H1 (cell line): ENCODE measurements around the gene NRBF2. TPM values are rescaled to one million over a fixed set of nuclear protein-coding genes. Genes with fewer than 3 reads are reported as not detected.

Experiments used
- CTCF ChIA-PET: fragments of 300-600 bp; sonication (Branson Sonifier 250); formaldehyde crosslinking; loops from one replicate; lab custom pipeline; 2021; ENCODE audit not compliant: partially characterized antibody; lab: Charles Lee
- POLR2A ChIA-PET: fragments of 300-600 bp; sonication (Branson Sonifier 250); formaldehyde crosslinking; loops from one replicate; lab custom pipeline; 2021; ENCODE audit warnings: inconsistent platforms; ENCODE audit not compliant: partially characterized antibody; lab: Charles Lee
- DNase-seq, 2 experiments: peaks; one replicate each; pipeline versions ENCODE4 v3.0.0 to v3.0.0-alpha.2; 2010 to 2022; ENCODE audit warnings: low spot score in 2 of 2, low read depth in 1 of 2, mixed read lengths in 1 of 2
- FAIRE-seq: peaks from 2 replicates; lab custom pipeline; 2011; peaks lifted over from hg19 to GRCh38; lab: Jason Lieb, UNC
- H2AFZ ChIP-seq: 2 replicates; pipeline ENCODE4 v1.8.1; 2012; ENCODE audit warnings: low read length, inconsistent platforms
- H2AK5ac ChIP-seq: 2 replicates; pipeline ENCODE4 v1.6.1; 2013; ENCODE audit warnings: low read depth, low read length
- H2BK120ac ChIP-seq: replicated peaks from 2 replicates; pipeline ENCODE3; 2013; ENCODE audit warnings: low read depth, low read length, inconsistent platforms
- H2BK12ac ChIP-seq: 2 replicates; pipeline ENCODE4 v1.6.1; 2013; ENCODE audit warnings: low read depth, low read length
- H2BK15ac ChIP-seq: 2 replicates; pipeline ENCODE4 v1.6.1; 2013; ENCODE audit warnings: low read length
- H2BK20ac ChIP-seq: 2 replicates; pipeline ENCODE4 v1.6.1; 2013; ENCODE audit warnings: low read length
- H2BK5ac ChIP-seq: 2 replicates; pipeline ENCODE4 v1.6.1; 2013; ENCODE audit warnings: low read depth, low read length
- H3K14ac ChIP-seq: 2 replicates; pipeline ENCODE4 v1.6.1; 2013; ENCODE audit warnings: inconsistent platforms; ENCODE audit not compliant: insufficient read length
- H3K18ac ChIP-seq: 2 replicates; pipeline ENCODE4 v1.6.1; 2013; ENCODE audit warnings: low read length; ENCODE audit errors: extremely low read depth
- H3K23ac ChIP-seq: 2 replicates; pipeline ENCODE4 v1.6.1; 2013; ENCODE audit warnings: inconsistent platforms; ENCODE audit not compliant: insufficient read length
- H3K23me2 ChIP-seq: 2 replicates; pipeline ENCODE4 v1.6.1; 2013; ENCODE audit warnings: low read depth, low read length
- H3K27ac ChIP-seq: 2 replicates; pipeline ENCODE4 v1.6.1; 2011; ENCODE audit warnings: low read depth, low read length, inconsistent platforms
- H3K27me3 ChIP-seq, 4 experiments: replicated peaks in 1 of 4; 1 replicate in 1 of 4; 2 replicates in 3 of 4; pipeline versions ENCODE4 v1.6.1 to v1.8.1; 2011 to 2013; ENCODE audit warnings: low read length in 3 of 4, mild to moderate bottlenecking in 3 of 4, inconsistent platforms in 2 of 4, mixed read lengths in 2 of 4, moderate library complexity in 1 of 4; ENCODE audit not compliant: control insufficient read depth in 3 of 4, insufficient read depth in 3 of 4; ENCODE audit errors: extremely low read depth in 1 of 4
- H3K36me3 ChIP-seq, 4 experiments: 2 replicates each; pipeline versions ENCODE4 v1.6.1 to v1.8.1; 2011 to 2013; ENCODE audit warnings: mild to moderate bottlenecking in 4 of 4, low read length in 3 of 4, moderate library complexity in 2 of 4, control low read depth in 1 of 4, inconsistent platforms in 1 of 4; ENCODE audit not compliant: insufficient read depth in 4 of 4, control insufficient read depth in 2 of 4
- H3K4ac ChIP-seq: replicated peaks from 2 replicates; pipeline ENCODE3; 2013; ENCODE audit warnings: low read length, low read depth, mixed read lengths, inconsistent platforms; ENCODE audit not compliant: insufficient read length
- H3K4me1 ChIP-seq, 4 experiments: replicated peaks in 1 of 4; 1 replicate in 1 of 4; 2 replicates in 3 of 4; pipeline versions ENCODE4 v1.6.1 to v1.8.1; 2011 to 2013; ENCODE audit warnings: low read length in 3 of 4, inconsistent platforms in 2 of 4, mixed read lengths in 1 of 4; ENCODE audit not compliant: insufficient read depth in 4 of 4, control insufficient read depth in 3 of 4
- H3K4me2 ChIP-seq, 2 experiments: 2 replicates each; pipeline versions ENCODE4 v1.6.1 to v1.8.1; 2011 to 2013; ENCODE audit warnings: low read depth in 2 of 2, low read length in 2 of 2, control low read depth in 1 of 2, inconsistent platforms in 1 of 2, mild to moderate bottlenecking in 1 of 2; ENCODE audit not compliant: insufficient read depth in 1 of 2
- H3K4me3 ChIP-seq, 4 experiments: fragments of 200-600, 300-600 bp in 1 of 4; sonication (generic), shearing (Covaris generic), sonication (Bioruptor Twin) in 1 of 4; 2 replicates each; pipeline versions ENCODE4 v1.5.1 to v1.8.1; 2011 to 2016; ENCODE audit warnings: low read length in 4 of 4, low read depth in 3 of 4, control low read depth in 2 of 4, inconsistent platforms in 2 of 4, mild to moderate bottlenecking in 2 of 4, mixed read lengths in 1 of 4, moderate library complexity in 1 of 4; ENCODE audit not compliant: insufficient read depth in 2 of 4; ENCODE audit errors: extremely low read depth in 1 of 4
- H3K56ac ChIP-seq: replicated peaks from 2 replicates; pipeline ENCODE3; 2013; ENCODE audit warnings: low read depth, mild to moderate bottlenecking, mixed read lengths, low read length, inconsistent platforms; ENCODE audit not compliant: insufficient read length
- H3K79me1 ChIP-seq: 2 replicates; pipeline ENCODE4 v1.6.1; 2013; ENCODE audit warnings: low read depth, low read length, control low read depth
- H3K79me2 ChIP-seq, 2 experiments: 2 replicates each; pipeline versions ENCODE4 v1.6.1 to v1.8.1; 2012 to 2013; ENCODE audit warnings: low read length in 2 of 2, mild to moderate bottlenecking in 2 of 2, inconsistent platforms in 1 of 2; ENCODE audit not compliant: insufficient read depth in 2 of 2, control insufficient read depth in 1 of 2
- H3K9ac ChIP-seq, 4 experiments: replicated peaks in 1 of 4; 1 replicate in 1 of 4; 2 replicates in 3 of 4; pipeline versions ENCODE4 v1.6.1 to v1.8.1; 2011 to 2013; ENCODE audit warnings: low read depth in 3 of 4, low read length in 3 of 4, control low read depth in 2 of 4, mild to moderate bottlenecking in 2 of 4, moderate library complexity in 2 of 4, inconsistent platforms in 1 of 4; ENCODE audit errors: extremely low read depth in 1 of 4
- H3K9me3 ChIP-seq, 2 experiments: 2 replicates each; pipeline versions ENCODE4 v1.6.1 to v1.8.1; 2012 to 2013; ENCODE audit warnings: mild to moderate bottlenecking in 2 of 2, moderate library complexity in 2 of 2, control low read depth in 1 of 2, inconsistent platforms in 1 of 2, low read depth in 1 of 2, low read length in 1 of 2, mixed read lengths in 1 of 2; ENCODE audit not compliant: insufficient read depth in 2 of 2
- H4K20me1 ChIP-seq, 2 experiments: replicated peaks in 1 of 2; 2 replicates each; pipeline versions ENCODE3 to v1.8.1; 2011 to 2013; ENCODE audit warnings: inconsistent platforms in 2 of 2, low read length in 2 of 2, mild to moderate bottlenecking in 1 of 2; ENCODE audit not compliant: insufficient read depth in 2 of 2, control insufficient read depth in 1 of 2
- H4K5ac ChIP-seq: 2 replicates; pipeline ENCODE4 v1.6.1; 2013; ENCODE audit warnings: low read length, low read depth, mixed read lengths, inconsistent platforms; ENCODE audit not compliant: insufficient read length
- H4K8ac ChIP-seq: 2 replicates; pipeline ENCODE4 v1.8.0; 2013; ENCODE audit warnings: mild to moderate bottlenecking, moderate library complexity, low read length, inconsistent platforms; ENCODE audit not compliant: insufficient read depth; ENCODE audit errors: extremely low read depth
- H4K91ac ChIP-seq: replicated peaks from 2 replicates; pipeline ENCODE3; 2013; ENCODE audit warnings: low read length, mixed read lengths, inconsistent platforms; ENCODE audit not compliant: insufficient read length
- CBX5 ChIP-seq: fragments of 300-800, 300-1000 bp; sonication (generic); IDR thresholded peaks from 2 replicates; pipeline ENCODE4 v1.7.1; 2016; ENCODE audit warnings: antibody characterized with exemption, low read length, low read depth
- CREB1 ChIP-seq: IDR thresholded peaks from 2 replicates; pipeline ENCODE4 v1.6.1; 2012; ENCODE audit warnings: inconsistent platforms
- KDM4A ChIP-seq: IDR thresholded peaks from one replicate; pipeline ENCODE4 v1.7.1; 2012; ENCODE audit warnings: low read depth, mild to moderate bottlenecking, moderate library complexity, low read length, inconsistent platforms; ENCODE audit not compliant: severe bottlenecking
- MAFK ChIP-seq: IDR thresholded peaks from 2 replicates; pipeline ENCODE4 v1.6.1; 2012; ENCODE audit warnings: low read depth, mild to moderate bottlenecking, improper control_type of control experiment, low read length
- RFX5 ChIP-seq: IDR thresholded peaks from 2 replicates; pipeline ENCODE4 v1.6.1; 2011; ENCODE audit warnings: low read depth, low read length, improper control_type of control experiment, borderline replicate concordance
- SAP30 ChIP-seq: fragments of 300-600 bp; sonication (generic); IDR thresholded peaks from 2 replicates; pipeline ENCODE4 v1.7.1; 2012; ENCODE audit warnings: low read length, moderate library complexity, mild to moderate bottlenecking, inconsistent platforms; ENCODE audit not compliant: insufficient read depth, insufficient replicate concordance
- TAF1 ChIP-seq: IDR thresholded peaks from 2 replicates; pipeline ENCODE4 v1.6.1; 2011; ENCODE audit warnings: mild to moderate bottlenecking, low read depth, low read length
- YY1 ChIP-seq: IDR thresholded peaks from 2 replicates; pipeline ENCODE4 v1.6.1; 2011; ENCODE audit warnings: low read depth, mild to moderate bottlenecking, low read length
- polyA plus RNA-seq, 7 experiments: library from polyadenylated mRNA; depleted of rRNA in 3 of 7; stranded (reverse) in 5 of 7; unstranded in 2 of 7; fragments of >200 nt in 5 of 7; fragments of 200-250 nt in 2 of 7; gene quantifications; 1 replicate in 5 of 7; 2 replicates in 1 of 7; 4 replicates in 1 of 7; pipeline versions ENCODE4 v1.2.1 to v1.2.3, GENCODE V29; 2011 to 2013; ENCODE audit warnings: missing spikeins in 2 of 7, mixed read lengths in 2 of 7
- total RNA-seq: library from RNA; stranded (reverse); fragmentation: NEBNext Ultra II Directional; extraction: Animal tissue kit (Norgen Biotek cat#: 25700); gene quantifications from 2 replicates; pipeline ENCODE4 v1.2.1, GENCODE V29; 2021
- TF ChIP-seq, protein P1 (sequence below): IDR thresholded peaks from 2 replicates; pipeline ENCODE4 v1.6.1; 2012; ENCODE audit warnings: inconsistent platforms
- TF ChIP-seq, protein P2 (sequence below): IDR thresholded peaks from 2 replicates; pipeline ENCODE4 v1.6.1; 2012; ENCODE audit warnings: low read length, inconsistent platforms

NRBF2 gene
- total and polyA plus RNA-seq, 2 of the 8 experiments (the other 6 are each of a cell fraction or from before 2014, with no cell fraction given), result 11.0 to 29.9 TPM

DNA sequence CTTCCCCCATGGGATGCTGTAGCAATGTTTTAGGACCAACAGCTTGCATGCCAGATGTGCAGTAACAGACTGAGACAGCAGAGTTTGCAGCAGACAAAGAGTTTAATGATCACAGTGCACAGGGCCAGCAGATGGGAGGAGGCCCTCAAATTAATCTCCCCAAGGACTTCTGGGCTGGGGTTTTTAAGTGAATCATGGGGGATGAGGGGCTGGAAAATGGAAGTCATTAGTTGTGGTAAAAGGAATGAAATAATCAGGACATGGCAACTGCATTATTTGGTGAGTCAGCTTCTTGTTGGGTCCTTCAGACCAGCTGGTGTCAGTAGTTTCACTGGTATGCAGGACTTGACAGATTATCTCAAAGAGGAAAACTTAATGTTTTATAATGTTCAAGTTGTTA lies 12.6 kb upstream of the NRBF2 start:
- Histone ChIP-seq H2AFZ (no peak overlapping the region), H4K8ac (no peak overlapping the region), H3K79me1 (no peaks in the 10 kb centered on the region), H3K4me1 (no peaks in the 10 kb centered on the region; a peak in 1 of 7 replicates), H3K79me2 (no peaks in the 10 kb centered on the region), H2BK120ac (no peak overlapping the region), H3K36me3 (no peaks in the 10 kb centered on the region), H4K91ac (no peak overlapping the region), H3K14ac (no peak overlapping the region), H3K4ac (no peak overlapping the region), H3K9ac (no peak overlapping the region), H2BK15ac (no peak overlapping the region), H3K27ac (no peak overlapping the region), H3K23ac (no peak overlapping the region), H2BK20ac (no peak overlapping the region), H3K23me2 (no peaks in the 10 kb centered on the region), H4K5ac (no peak overlapping the region), H3K18ac (no peak overlapping the region), H4K20me1 (no peaks in the 10 kb centered on the region), H3K56ac (no peak overlapping the region), H2AK5ac (no peak overlapping the region), H2BK5ac (no peak overlapping the region), H3K9me3 (peaks cover 6 to 12% of the 10 kb centered on the region in 2 experiments; a peak in 2 of 4 replicates), H3K4me2 (no peak overlapping the region), H3K4me3 (no peak overlapping the region), H2BK12ac (no peak overlapping the region), H3K27me3 (no peaks in the 10 kb centered on the region)
- ChIA-PET POLR2A (no interaction called here), CTCF (interaction anchor here (0.6 kb wide), 1 partner anchor 240 kb away, joined by 4 read pairs; no protein-coding TSS in a partner anchor)
- DNase-seq (no peak), FAIRE-seq (no peak)
- TF ChIP-seq, protein P1, sequence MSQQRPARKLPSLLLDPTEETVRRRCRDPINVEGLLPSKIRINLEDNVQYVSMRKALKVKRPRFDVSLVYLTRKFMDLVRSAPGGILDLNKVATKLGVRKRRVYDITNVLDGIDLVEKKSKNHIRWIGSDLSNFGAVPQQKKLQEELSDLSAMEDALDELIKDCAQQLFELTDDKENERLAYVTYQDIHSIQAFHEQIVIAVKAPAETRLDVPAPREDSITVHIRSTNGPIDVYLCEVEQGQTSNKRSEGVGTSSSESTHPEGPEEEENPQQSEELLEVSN, result no peak
- TF ChIP-seq, protein P2, sequence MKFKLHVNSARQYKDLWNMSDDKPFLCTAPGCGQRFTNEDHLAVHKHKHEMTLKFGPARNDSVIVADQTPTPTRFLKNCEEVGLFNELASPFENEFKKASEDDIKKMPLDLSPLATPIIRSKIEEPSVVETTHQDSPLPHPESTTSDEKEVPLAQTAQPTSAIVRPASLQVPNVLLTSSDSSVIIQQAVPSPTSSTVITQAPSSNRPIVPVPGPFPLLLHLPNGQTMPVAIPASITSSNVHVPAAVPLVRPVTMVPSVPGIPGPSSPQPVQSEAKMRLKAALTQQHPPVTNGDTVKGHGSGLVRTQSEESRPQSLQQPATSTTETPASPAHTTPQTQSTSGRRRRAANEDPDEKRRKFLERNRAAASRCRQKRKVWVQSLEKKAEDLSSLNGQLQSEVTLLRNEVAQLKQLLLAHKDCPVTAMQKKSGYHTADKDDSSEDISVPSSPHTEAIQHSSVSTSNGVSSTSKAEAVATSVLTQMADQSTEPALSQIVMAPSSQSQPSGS, result no peak
- TF ChIP-seq RFX5 (no peak), SAP30 (no peak), MAFK (no peak), TAF1 (no peak), CREB1 (no peak), KDM4A (no peak), CBX5 (no peak), YY1 (no peak)
